Suprapubic skin (tissue), 4 donors: Measurements from ENCODE around the gene FAM131C.
A peak's percentile ranks its signal among the peaks of the same experiment; 100 is the strongest.

Source experiments
- CTCF ChIP-seq, 2 donors: fragments of 200-600 bp in 1 of 2; fragments of 450-650 bp in 1 of 2; sonication (generic) in 1 of 2; IDR thresholded peaks; one replicate each; pipeline ENCODE4 v1.5.1; 2016 to 2019; ENCODE audit warnings: antibody characterized with exemption in 2 of 2, mild to moderate bottlenecking in 1 of 2, moderate library complexity in 1 of 2
- POLR2A ChIP-seq, 2 donors: fragments of 450-650 bp; IDR thresholded peaks; one replicate each; pipeline ENCODE4 v1.6.1; 2017; ENCODE audit warnings: antibody characterized with exemption in 2 of 2, mild to moderate bottlenecking in 2 of 2, moderate library complexity in 2 of 2
- POLR2AphosphoS5 ChIP-seq, 3 donors: sonication (generic); formaldehyde crosslinking; IDR thresholded peaks; one replicate each; pipeline ENCODE4 v1.6.1; 2017; ENCODE audit warnings: antibody characterized with exemption in 3 of 3

DNA sequence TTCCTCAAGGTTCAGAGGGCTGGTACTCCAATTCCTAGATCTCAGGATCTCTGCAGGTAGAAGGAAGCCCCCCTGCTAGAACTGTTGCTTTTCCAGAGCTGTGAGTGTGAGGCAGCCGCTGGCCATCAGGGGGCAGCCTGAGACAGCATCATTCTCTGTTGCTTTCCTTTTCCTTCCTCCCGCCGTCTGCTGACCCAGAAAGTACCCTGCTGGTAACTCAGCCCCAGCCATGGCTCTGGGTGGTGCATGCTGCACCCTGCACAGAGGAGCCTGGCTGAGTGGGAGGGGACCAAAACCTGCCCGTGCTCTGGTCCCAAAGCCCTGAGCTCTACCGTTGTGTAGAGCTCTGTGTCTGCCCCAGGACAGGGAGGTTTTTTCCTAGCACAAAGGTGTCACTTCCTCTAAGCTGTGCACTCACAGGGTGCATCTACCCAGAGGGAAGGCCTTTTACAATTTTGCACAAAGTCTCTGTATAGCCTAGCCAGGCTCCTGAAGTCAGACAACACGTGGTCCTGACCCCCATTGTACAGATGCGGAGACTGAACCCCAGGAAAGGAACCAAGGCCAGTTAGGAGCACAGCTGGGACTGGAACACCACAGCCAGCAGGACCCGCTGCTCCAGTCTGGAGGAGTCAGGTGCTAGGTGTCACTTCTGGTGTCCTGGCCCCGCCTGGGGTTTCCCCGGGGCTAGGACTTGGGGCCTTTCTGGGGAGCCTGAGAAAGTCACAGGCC lies 5.6 kb upstream of the FAM131C start:
- TF ChIP-seq CTCF (IDR thresholded peaks at IDR 0.05) (peak; percentile 84 to 95), POLR2A (IDR thresholded peaks at IDR 0.05) (no peak), POLR2AphosphoS5 (IDR thresholded peaks at IDR 0.05) (peak in 1 of 3 donors; percentile 40)
